Kidney epithelial cell (primary cell): ENCODE measurements around the gene SFXN2. TPM values are rescaled to one million over a fixed set of nuclear protein-coding genes. Genes with fewer than 3 reads are reported as not detected.

ENCODE experiments used
- DNase-seq: peaks from one replicate; pipeline ENCODE4 v3.0.0-alpha.2; 2010; ENCODE audit warnings: low read depth
- H3K27me3 ChIP-seq: 2 replicates; pipeline ENCODE4 v1.6.0; 2011; ENCODE audit warnings: low read length; ENCODE audit not compliant: control insufficient read depth, insufficient read depth
- H3K36me3 ChIP-seq: 2 replicates; pipeline ENCODE4 v1.5.1; 2011; ENCODE audit warnings: low read length; ENCODE audit not compliant: control insufficient read depth, insufficient read depth
- H3K4me3 ChIP-seq: 2 replicates; pipeline ENCODE4 v1.5.1; 2011; ENCODE audit warnings: low read depth, mild to moderate bottlenecking, control low read depth, low read length
- CTCF ChIP-seq: IDR thresholded peaks from 2 replicates; pipeline ENCODE4 v1.5.1; 2011; ENCODE audit warnings: mild to moderate bottlenecking, moderate library complexity, low read length, control low read depth, inconsistent platforms; ENCODE audit not compliant: insufficient read depth, poor library complexity, severe bottlenecking
- total RNA-seq: library from RNA; depleted of rRNA; stranded (reverse); fragments of >200 nt; gene quantifications from 2 replicates; pipeline ENCODE4 v1.2.3, GENCODE V29; 2015

SFXN2 gene
- total RNA-seq, 1 donor from 2014 or later, result 2.3 TPM

GRCh38 chr10:102702742-102703141 is 11.7 kb upstream of the SFXN2 start:
- H3K4me3 ChIP-seq, result no peak overlapping the region
- no peak for DNase-seq
- no peaks in the 10 kb centered on the region for H3K27me3 ChIP-seq
- H3K36me3 ChIP-seq, result no peaks in the 10 kb centered on the region
- no peak for TF ChIP-seq CTCF

- Histone ChIP-seq H3K27me3 (no peaks in the 10 kb centered on the region), H3K36me3 (no peaks in the 10 kb centered on the region), H3K4me3 (no peak overlapping the region)
- DNase-seq, result no peak
- no peak for TF ChIP-seq CTCF
Observed at GRCh38 chr10:102704915-102705314, 9.5 kb upstream of the SFXN2 start.

- no peak for TF ChIP-seq CTCF
- no peaks in the 10 kb centered on the region for H3K36me3 ChIP-seq
- H3K27me3 ChIP-seq, result no peaks in the 10 kb centered on the region
- no peak for DNase-seq
- H3K4me3 ChIP-seq, result no peak overlapping the region
Observed at GRCh38 chr10:102705531-102705930, 8.9 kb upstream of the SFXN2 start.

GRCh38 chr10:102710609-102711008 is 3.8 kb upstream of the SFXN2 start:
- Histone ChIP-seq H3K36me3 (no peaks in the 10 kb centered on the region), H3K4me3 (no peak overlapping the region), H3K27me3 (no peaks in the 10 kb centered on the region)
- no peak for DNase-seq
- no peak for TF ChIP-seq CTCF

GRCh38 chr10:102712089-102712488 is 2.3 kb upstream of the SFXN2 start:
- H3K36me3 ChIP-seq, result no peaks in the 10 kb centered on the region
- TF ChIP-seq CTCF, result no peak
- no peaks in the 10 kb centered on the region for H3K27me3 ChIP-seq
- H3K4me3 ChIP-seq, result no peak overlapping the region
- no peak for DNase-seq

- no peak for DNase-seq
Observed at GRCh38 chr10:102712843-102713538, 1.4 kb upstream of the SFXN2 start.

More at GRCh38 chr10:102712843-102713538, 1.4 kb upstream of the SFXN2 start:
- no peak for TF ChIP-seq CTCF
- no peaks in the 10 kb centered on the region for H3K27me3 ChIP-seq
- H3K4me3 ChIP-seq, result peak overlapping the region; percentile 95
- no peaks in the 10 kb centered on the region for H3K36me3 ChIP-seq
